NCI-H446 (cell line): ENCODE data around the gene DHX36.

Source experiments
- DNase-seq, 2 experiments: peaks; one replicate each; lab custom pipeline; 2025; lab: John Stamatoyannopoulos, UW

The DHX36 gene

DNA sequence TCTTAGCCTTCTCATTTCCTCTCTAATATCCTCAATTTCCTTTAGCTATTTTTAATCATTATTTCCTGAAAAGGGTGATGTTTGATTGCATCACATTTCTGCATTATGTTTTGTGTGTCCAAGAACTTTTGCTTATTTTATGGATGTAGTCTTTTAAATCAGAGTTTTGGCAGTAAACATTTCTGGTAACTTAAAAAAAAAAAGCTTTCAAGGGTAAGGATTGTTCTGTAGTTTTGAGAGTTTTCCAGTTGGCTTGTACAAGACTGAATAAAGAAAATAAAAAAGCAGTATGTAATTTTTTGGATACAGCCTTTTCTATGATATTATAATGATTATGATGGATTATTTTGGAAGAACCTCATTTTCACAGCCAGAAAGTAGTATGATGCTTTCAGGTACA is 99.4 kb downstream of the DHX36 start:
- DNase-seq = no peak

DNA sequence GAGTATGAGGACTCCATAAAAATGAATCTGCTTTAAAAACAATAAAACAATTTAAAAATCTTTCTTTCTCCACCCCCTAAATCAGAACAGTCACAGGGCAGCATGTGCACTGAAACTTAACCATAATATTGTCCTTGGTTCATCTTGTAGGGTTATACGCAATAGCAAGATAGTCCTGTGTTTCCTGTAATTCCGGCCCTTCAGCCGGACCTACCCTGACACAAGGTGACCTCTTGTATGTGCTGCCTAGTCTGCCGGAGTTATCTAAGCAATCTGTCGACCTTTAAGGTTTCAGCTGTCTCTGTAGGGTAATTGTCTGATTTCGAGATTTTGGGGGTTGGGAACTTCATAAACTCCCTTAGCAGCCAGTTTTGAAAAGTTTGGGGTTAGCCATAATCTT is 99.9 kb downstream of the DHX36 start:
- DNase-seq = no peak

DNA sequence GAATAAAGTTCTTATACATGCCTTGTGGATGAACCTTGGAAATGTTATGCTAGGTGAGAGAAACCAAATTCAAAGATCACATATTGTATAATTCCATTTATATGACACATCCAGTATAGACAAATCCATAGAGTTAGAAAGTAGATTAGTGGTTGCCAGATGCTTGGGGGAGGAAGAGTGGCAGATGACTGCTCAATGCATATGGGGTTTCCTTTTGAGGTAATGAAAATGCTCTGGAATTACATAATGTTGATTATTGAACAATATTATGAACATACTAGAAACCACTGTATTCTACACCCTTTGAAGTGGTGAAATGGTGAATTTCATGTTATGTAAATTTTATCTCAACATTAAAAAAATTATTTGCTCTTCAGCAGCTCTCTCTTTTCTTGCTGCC is 100.8 kb downstream of the DHX36 start:
- no peak for DNase-seq
